GM06990 (cell line): ENCODE measurements around the gene MON1B.

Source experiments
- DNase-seq: peaks from one replicate; pipeline ENCODE4 v3.0.0-alpha.2; 2011; ENCODE audit not compliant: insufficient read length; ENCODE audit errors: extremely low read depth
- H3K27me3 ChIP-seq: replicated peaks from 2 replicates; pipeline ENCODE4 v1.6.0; 2011; ENCODE audit warnings: low read length; ENCODE audit not compliant: control insufficient read depth, insufficient read depth
- H3K36me3 ChIP-seq: 2 replicates; pipeline ENCODE4 v1.5.1; 2011; ENCODE audit warnings: low read length; ENCODE audit not compliant: control insufficient read depth, insufficient read depth
- H3K4me3 ChIP-seq: replicated peaks from 2 replicates; pipeline ENCODE4 v1.5.1; 2011; ENCODE audit warnings: low read depth, mild to moderate bottlenecking, control low read depth, low read length
- CTCF ChIP-seq: IDR thresholded peaks from 2 replicates; pipeline ENCODE4 v1.5.1; 2011; ENCODE audit warnings: low read length, control low read depth, mild to moderate bottlenecking, inconsistent platforms; ENCODE audit not compliant: insufficient read depth, poor library complexity, severe bottlenecking

The MON1B gene

DNA sequence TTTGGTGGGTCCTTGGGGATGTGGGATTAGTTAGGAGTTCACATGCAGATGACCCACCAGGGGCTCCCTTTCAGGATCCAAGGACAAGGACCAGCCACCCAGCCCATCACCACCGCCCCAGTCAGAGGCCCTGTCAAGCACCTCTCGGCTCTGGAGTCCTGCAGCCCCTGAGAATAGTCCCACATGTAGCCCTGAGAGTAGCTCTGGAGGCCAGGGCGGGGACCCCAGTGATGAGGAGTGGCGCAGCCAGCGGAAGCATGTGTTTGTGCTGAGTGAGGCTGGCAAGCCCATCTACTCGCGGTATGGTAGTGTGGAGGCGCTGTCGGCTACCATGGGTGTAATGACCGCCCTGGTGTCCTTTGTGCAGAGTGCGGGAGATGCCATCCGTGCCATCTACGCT is 2.4 kb downstream of the MON1B start:
- Histone ChIP-seq H3K4me3 (no peak overlapping the region), H3K36me3 (peaks cover 31% of the 10 kb centered on the region), H3K27me3 (no peaks in the 10 kb centered on the region)
- no peak for TF ChIP-seq CTCF
- DNase-seq = no peak

DNA sequence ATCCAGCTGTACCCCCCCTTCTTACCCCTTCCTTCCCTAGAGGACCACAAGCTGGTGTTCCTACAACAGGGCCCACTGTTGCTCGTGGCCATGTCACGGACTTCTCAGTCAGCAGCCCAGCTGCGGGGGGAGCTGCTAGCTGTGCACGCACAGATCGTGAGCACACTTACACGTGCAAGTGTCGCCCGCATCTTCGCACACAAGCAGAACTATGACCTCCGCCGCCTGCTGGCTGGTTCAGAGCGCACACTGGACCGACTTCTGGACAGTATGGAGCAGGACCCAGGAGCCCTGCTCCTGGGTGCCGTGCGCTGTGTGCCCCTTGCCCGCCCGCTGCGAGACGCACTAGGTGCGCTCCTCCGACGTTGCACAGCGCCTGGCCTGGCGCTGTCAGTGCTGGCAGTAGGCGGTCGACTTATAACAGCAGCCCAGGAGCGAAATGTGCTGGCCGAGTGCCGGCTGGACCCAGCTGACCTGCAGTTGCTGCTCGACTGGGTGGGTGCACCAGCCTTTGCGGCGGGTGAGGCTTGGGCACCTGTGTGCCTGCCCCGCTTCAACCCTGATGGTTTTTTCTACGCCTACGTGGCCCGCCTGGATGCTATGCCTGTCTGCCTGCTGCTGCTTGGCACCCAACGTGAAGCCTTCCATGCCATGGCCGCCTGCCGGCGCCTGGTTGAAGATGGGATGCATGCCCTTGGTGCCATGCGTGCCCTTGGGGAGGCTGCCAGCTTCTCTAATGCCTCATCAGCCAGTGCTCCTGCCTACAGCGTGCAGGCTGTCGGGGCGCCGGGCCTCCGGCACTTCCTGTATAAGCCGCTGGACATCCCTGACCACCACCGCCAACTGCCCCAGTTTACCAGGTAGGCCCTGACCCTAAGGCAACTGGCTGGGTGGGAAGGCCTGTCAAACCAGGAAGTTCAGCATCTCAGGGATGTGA is 3.6 kb downstream of the MON1B start:
- DNase-seq = no peak
- no peak for TF ChIP-seq CTCF
- Histone ChIP-seq H3K27me3 (no peaks in the 10 kb centered on the region), H3K36me3 (peaks cover 35% of the 10 kb centered on the region), H3K4me3 (no peak overlapping the region)

DNA sequence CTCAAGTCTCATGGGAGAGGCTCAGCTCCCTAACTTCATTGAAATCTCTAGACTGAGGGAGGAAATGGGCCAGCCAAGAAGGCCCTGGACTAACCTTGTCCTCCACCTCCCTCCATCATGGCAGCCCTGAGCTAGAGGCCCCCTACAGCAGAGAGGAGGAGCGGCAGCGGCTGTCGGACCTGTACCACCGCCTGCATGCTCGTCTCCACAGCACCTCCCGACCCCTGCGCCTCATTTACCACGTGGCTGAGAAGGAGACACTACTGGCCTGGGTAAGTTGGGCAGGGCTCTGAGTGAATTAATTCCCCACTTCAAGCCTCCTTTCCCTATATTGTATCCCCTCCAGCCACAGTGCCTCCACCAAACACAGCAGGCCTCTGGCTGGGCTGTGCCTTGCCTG is 4.4 kb downstream of the MON1B start:
- Histone ChIP-seq H3K36me3 (peaks cover 35% of the 10 kb centered on the region), H3K4me3 (no peak overlapping the region), H3K27me3 (no peaks in the 10 kb centered on the region)
- DNase-seq = no peak
- TF ChIP-seq CTCF = no peak

DNA sequence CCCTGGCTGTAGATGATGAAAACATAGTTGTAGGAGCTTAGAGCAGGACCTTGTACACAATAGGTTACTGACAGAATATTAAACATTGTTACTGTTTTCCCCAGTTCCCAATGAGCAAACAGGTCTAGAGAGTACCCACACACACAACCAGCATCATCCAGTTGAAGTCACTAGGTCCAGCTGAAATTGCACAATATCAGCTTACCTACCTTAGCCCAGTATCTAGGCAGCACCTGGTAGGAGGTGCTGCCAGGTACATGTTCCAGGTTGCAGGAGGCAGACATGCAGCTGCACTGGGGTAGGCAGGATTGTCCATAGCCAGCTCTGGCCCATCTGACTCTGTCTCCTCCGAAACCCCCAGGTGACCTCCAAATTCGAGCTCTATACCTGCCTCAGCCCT is 6.8 kb downstream of the MON1B start:
- no peak overlapping the region for H3K4me3 ChIP-seq
- no peak for TF ChIP-seq CTCF
- H3K36me3 ChIP-seq = peaks cover 35% of the 10 kb centered on the region
- no peaks in the 10 kb centered on the region for H3K27me3 ChIP-seq
- DNase-seq = no peak

GRCh38 chr16:77199211-77199610 is 8.2 kb downstream of the MON1B start, which contains the start of gene SYCE1L:
SYCE1L (plus strand) TSS chr16:77199408; CDS start chr16:77199452, 44 bp downstream.
- no peak for DNase-seq
- H3K36me3 ChIP-seq = peaks cover 25% of the 10 kb centered on the region
- H3K27me3 ChIP-seq = no peaks in the 10 kb centered on the region
- no peak within 1 kb of the TSS for H3K4me3 ChIP-seq
- no peak for TF ChIP-seq CTCF
